Ramos (cell line): ENCODE results near the gene MSH4.
"Not testable (repeated sequence)": the region's sequence is repeated elsewhere in the genome, so short reads cannot be mapped to it uniquely, and the experiment has no call there.

ENCODE experiments used
- in situ Hi-C: fragments of 300-500 bp; cut with MboI; formaldehyde crosslinking; loops from one replicate; pipeline ENCODE4 v1.14.3; 2022; ENCODE audit warnings: low sequenced_read_pairs; ENCODE audit not compliant: unreplicated experiment

Gene MSH4

DNA sequence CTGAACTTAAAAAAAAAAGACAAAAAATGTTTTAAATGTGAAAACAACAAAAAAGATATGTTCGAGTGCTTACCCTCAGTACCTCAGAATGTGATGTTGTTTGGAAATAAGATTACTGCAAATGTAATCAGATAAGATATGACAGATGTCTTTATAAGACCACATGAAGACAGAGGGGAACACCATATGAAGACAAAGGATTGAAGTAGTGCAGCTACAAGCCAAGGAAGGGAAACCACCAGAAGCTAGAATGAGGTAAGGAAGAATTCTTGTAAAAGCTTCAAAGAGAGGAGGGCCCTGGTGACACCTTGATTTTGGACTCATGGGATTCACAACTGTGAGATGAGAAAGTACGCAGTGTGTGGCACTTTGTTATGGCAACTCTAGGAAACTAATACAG, 120.2 kb downstream of the MSH4 start:
- in situ Hi-C loops, result no loop called here

DNA sequence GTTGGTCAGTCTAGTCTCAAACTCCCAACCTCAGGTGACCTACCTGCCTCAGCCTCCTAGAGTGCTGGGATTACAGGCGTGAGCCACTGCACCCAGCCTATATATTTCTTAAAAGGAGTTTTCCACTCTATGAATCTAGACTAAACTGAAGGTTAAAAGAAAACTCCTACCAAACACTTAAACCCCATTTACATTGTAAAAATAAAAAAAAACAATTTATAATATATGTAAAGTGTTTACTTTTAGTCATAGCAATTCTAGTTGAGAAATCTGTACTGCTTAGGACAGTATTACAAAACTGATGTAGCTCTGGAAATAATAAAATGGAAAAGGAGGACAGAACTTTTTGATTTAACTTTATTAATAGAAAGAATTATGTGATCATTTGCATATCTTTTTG, 126.0 kb downstream of the MSH4 start:
- in situ Hi-C loops, result no loop called here

DNA sequence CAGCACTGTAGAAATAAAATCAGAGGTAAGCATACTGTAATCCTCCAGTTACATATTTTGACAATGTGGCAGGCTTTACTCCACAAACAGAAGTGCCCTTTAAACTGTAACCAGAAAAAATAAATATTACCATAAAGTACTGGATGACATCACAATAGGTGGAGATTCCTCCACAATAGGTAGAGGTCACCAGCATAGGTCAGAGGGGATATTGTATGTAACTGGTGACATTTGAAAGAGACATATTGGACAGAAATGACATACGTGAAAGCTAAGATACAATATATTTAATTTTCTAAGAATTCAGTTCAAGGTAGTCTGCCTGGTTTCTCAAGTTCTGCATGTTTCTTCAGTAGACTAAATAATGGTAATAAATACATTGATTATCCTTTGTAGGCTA, 135.6 kb downstream of the MSH4 start, which contains the start of gene ASB17:
Gene ASB17 (minus strand): TSS at position 101 of the 400 bp plus-strand sequence. CDS start 113 bp downstream, outside the sequence.
- in situ Hi-C loops, result no loop called here

DNA sequence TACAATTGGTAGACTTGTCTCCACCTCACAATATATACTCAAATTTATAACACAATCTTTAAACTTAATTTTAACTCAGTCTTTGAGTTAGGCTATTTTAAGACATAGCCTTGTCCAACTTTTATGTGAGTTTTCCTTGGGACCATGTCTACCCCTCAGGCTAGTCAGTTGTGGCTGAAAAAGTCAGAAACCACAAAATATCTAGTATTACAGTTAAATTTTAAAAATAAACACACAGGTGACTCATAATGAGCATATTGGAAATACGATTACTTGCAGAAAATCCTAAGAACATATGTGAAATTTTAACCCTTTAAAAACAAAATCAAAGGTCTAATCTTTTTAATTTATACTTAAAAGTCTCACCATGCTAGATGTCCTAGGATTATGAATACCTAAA, 140.4 kb downstream of the MSH4 start:
- in situ Hi-C loops, result no loop called here

DNA sequence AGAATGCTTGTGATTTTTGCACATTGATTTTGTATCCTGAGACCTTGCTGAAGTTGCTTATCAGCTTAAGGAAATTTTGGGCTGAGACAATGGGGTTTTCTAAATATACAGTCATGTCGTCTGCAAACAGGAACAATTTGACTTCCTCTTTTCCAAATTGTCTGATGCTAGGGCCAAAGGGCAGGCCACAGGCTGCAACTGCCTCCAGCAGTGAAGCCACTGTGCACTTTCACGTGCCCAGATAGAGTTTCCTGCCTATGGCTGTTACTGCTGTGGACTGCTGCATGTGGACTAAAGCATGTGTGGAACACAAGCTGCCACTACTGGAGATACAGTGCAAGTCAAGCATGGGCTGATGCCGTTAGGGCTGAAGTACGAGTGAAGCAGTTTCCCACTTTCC, 146.4 kb downstream of the MSH4 start:
- in situ Hi-C loops, result not testable (repeated sequence)

DNA sequence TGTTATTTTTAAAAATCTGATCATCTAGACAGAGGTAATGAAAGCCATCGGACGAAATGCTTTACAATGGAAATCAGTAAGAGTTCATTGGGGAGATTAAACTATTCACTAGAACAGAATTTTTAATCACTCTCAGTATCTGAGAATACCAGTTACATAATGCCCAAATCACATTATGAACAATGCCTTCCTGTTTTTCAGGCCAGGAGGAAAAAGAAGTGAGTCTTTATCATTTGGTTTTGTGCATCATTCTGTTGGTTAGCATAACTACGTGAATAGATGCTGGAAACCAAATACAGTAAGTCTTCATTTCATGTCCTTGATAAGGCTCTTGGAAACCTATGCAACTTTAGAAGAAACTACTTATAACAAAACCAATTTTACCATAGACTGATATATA, 153.5 kb downstream of the MSH4 start:
- in situ Hi-C loops, result no loop called here

DNA sequence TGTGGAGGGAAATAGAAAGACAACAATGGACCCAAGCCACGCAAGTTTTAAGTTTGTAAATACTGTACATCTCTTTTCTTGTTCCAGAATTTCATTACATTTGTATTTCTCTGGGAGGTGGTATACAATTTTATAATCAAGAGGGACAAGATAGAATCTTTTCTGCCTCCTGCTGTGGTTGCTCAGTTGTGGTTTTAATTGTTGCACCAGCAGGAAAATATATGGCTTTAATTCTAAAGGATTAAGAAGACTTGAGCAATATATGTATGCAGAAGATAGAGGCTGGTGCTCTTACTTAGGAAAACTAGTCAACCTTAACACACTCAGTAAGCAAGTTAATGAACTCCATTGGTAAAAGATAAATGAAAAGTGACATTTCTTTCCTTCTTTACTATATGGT, 155.3 kb downstream of the MSH4 start:
- in situ Hi-C loops, result no loop called here

DNA sequence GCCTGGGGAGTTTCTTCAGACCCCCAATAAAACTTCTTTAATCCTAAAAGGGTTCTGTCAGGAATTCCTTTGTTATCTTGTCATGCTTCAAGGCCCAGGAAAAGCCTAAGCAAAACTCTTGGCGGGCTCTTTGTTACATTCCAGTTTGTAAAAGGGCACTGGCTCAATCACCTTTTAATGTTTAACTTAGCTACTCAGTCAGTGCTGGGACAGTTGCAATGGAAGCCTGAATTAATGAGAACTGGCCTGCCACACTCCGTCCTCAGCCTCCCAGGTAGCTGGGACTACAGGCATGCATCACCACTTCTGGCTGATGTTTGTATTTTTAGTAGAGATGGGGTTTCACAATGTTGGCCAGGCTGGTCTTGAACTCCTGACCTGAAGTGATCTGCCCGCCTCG, 156.8 kb downstream of the MSH4 start:
- in situ Hi-C loops, result no loop called here

DNA sequence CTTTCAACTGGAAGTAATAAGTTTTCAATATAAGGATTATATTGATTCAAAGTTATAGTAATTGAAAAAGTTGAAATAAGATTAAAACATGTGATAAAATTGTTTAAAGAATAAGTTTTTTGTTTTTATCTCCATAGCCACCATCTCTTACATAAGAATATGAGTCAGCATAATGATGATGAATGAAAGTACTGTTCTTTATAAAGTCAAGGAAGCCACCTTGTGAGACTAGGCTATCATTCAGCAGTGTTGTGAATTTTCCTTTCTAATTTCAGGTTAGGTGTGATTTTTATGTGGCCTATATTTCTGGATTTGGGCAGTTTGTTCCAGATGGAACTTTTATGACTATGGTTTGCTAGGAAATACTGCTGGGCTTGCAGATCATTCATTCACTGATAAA, 157.9 kb downstream of the MSH4 start:
- in situ Hi-C loops, result no loop called here
